ENCODE data around the gene ANKRD65.
A peak's percentile ranks its signal among the peaks of the same experiment; 100 is the strongest.
"Not testable (repeated sequence)": the region's sequence is repeated elsewhere in the genome, so short reads cannot be mapped to it uniquely, and the experiment has no call there.

ANKRD65 gene

DNA sequence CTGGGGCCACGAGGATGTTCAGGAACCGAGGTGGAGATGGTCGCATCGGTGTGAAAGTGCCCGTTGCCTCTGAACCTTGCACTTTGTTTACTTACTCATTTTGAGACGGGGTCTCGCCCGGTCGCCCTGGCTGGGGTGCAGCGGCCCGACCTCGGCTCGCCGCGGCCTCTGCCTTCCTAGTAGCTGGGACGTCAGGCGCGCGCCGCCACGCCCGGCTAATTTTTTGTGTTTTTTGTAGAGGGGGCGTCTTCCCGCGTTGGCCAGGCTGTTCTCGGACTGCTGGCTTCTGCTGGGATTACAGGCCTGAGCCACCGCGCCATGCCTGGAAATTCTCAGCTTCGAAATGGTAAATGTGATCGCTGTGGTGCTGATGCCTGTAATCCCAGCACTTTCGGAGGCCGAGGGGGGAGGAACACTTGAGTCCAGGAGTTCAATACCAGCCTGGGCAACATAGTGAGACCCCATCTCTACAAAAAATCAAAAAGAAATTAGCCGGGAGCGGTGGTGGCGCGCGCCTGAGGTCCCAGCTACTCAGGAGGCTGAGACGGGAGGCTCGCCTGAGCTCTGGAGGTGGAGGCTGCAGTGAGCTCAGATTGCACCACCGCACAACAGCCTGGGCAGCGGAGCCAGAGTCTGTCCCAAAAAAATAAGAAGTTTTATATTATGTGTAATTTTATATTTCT is 13.3 kb downstream of the ANKRD65 start:
- Histone ChIP-seq H3K4me1 (ENCODE audit: insufficient read depth, low read length) (peaks cover 22% of the 10 kb centered on the region), H3K9ac (ENCODE audit: low read depth, low read length) (peak overlapping the region; percentile 97), H3K27ac (ENCODE audit: low read depth, low read length) (peak overlapping the region; percentile 98), H3K27me3 (ENCODE audit: insufficient read depth, low read length) (no peaks in the 10 kb centered on the region), H3K9me3 (ENCODE audit: insufficient read depth, low read depth, low read length) (peaks cover 5% of the 10 kb centered on the region; the same call in 1 of the 2 replicates), H3K4me3 (ENCODE audit: low read length) (peak overlapping the region; percentile 96), H3K36me3 (ENCODE audit: insufficient read depth, low read length) (peaks cover 38% of the 10 kb centered on the region)
- 8% methylated on average over 41 of the region's 41 CpGs for WGBS

DNA sequence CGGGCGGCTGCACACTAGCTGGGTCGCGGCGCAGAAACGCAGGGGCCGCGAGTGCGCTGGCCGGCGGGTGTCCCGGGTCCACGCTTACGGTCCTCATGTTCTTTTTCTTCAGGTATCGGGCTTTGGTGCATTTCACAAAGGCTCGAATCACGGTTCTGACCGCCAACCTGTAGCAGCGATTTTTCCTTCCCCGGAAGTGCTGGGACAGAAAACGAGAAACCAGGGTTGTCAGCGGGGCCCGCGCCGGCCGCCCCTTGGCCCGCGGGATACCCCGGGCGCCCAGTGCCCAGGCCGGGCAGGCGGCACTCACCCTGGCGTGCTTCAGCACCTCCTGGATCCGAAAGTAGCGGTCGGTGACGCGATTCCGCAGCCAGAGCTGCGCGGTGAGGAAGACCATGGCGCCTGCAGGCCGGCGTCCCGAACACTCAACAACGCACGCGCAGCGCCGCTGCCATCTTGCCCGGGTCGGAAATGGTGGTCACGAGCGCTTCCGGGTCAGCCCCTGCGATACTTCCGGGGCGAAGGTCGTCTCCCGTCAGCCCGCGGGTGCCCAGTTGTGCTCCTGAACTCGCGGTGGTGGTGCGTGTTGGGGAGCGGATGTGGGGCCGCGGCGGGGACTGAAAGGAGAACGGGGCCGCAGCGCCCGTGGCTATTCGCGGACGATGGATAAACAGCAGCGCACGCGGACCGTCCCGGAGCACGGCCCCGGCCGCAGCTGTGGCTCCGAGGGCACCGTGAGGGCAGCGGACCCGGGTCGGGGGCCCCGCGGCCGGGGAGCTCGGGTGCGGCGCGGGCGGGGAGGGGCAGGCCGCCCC is 14.0 kb downstream of the ANKRD65 start, which contains the start of gene MRPL20:
Gene MRPL20, minus strand, starts transcription at position 473 of the 815 bp plus-strand sequence. Its CDS starts 76 bp downstream, at position 397.
- peak within 1 kb of the TSS; percentile 96 for H3K4me3 ChIP-seq (ENCODE audit: low read length)
- peaks cover 46% of the 10 kb centered on the region for H3K36me3 ChIP-seq (ENCODE audit: insufficient read depth, low read length)
- WGBS: under 1% methylated on average over 98 of the region's 98 CpGs
- peaks cover 22% of the 10 kb centered on the region for H3K4me1 ChIP-seq (ENCODE audit: insufficient read depth, low read length)
- peak within 1 kb of the TSS; percentile 98 for H3K27ac ChIP-seq (ENCODE audit: low read depth, low read length)
- no peaks in the 10 kb centered on the region for H3K27me3 ChIP-seq (ENCODE audit: insufficient read depth, low read length)
- H3K9me3 ChIP-seq (ENCODE audit: insufficient read depth, low read depth, low read length): peaks cover under 1% of the 10 kb centered on the region; the same call in 1 of the 2 replicates
- H3K9ac ChIP-seq (ENCODE audit: low read depth, low read length): peak within 1 kb of the TSS; percentile 97

DNA sequence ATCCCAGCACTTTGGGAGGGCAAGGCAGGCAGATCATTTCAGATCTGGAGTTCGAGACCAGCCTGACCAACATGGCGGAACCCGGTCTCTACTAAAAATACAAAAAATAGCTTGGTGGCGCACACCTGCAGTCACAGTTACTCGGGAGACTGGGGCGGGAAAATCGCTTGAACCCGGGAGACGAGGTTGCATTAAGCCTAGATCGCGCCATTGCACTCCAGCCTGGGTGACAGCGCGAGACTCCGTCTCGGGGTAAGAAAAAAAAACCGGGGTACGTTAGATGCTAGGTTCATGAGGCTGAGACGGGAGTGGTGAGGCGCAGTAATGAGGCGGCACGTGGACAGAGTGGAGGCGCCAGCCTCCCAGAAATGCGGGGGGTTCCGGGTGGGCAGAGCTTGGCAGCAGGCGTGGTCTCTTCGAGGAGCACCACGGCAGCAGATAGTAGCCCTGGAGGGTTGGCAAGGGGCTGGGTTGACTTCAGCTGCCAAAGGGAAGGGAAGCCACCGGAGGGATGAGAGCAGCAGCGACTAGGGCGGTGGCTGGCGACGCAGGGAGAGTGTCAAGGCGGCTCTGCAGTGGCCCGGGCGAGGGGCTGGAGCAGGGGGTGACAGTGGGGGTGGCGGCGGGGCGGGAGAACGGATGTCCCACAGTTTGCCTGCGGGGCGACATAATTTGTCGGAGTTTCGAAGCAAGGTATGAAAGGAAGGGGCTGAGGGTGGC is 14.8 kb downstream of the ANKRD65 start:
- Histone ChIP-seq H3K9ac (ENCODE audit: low read depth, low read length) (peak overlapping the region; percentile 97), H3K4me1 (ENCODE audit: insufficient read depth, low read length) (peaks cover 22% of the 10 kb centered on the region), H3K9me3 (ENCODE audit: insufficient read depth, low read depth, low read length) (no peaks in the 10 kb centered on the region), H3K27ac (ENCODE audit: low read depth, low read length) (peak overlapping the region; percentile 98), H3K27me3 (ENCODE audit: insufficient read depth, low read length) (no peaks in the 10 kb centered on the region), H3K36me3 (ENCODE audit: insufficient read depth, low read length) (peaks cover 53% of the 10 kb centered on the region), H3K4me3 (ENCODE audit: low read length) (peak overlapping the region; percentile 96)
- 50% methylated on average over 43 of the region's 43 CpGs for WGBS

DNA sequence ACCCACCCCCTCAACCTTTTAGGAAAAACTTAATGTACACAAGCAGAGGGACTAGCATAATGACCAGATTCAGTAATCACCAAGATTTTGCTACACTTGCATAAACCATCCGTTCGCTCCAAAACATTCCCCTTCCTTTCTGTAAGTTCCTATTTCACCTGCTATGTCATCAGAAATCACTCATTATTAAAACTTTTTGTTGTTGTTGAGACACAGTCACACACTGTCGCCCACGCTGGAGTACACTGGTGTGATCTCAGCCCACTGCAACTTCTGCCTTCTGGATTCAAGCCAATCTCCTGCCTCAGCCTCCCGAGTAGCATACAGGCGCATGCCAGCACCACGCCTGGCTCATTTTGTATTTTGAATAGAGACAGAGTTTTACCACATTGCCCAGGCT is 17.4 kb downstream of the ANKRD65 start:
- H3K27me3 ChIP-seq (ENCODE audit: insufficient read depth, low read length): no peaks in the 10 kb centered on the region
- no peaks in the 10 kb centered on the region for H3K9me3 ChIP-seq (ENCODE audit: insufficient read depth, low read depth, low read length)
- 95% methylated on average over 7 of the region's 7 CpGs for WGBS
- peaks cover 5% of the 10 kb centered on the region for H3K4me1 ChIP-seq (ENCODE audit: insufficient read depth, low read length)
- H3K27ac ChIP-seq (ENCODE audit: low read depth, low read length): no peak overlapping the region
- H3K9ac ChIP-seq (ENCODE audit: low read depth, low read length): no peak overlapping the region; the same call in 1 of the 2 replicates
- peaks cover 63% of the 10 kb centered on the region for H3K36me3 ChIP-seq (ENCODE audit: insufficient read depth, low read length)
- H3K4me3 ChIP-seq (ENCODE audit: low read length): no peak overlapping the region

DNA sequence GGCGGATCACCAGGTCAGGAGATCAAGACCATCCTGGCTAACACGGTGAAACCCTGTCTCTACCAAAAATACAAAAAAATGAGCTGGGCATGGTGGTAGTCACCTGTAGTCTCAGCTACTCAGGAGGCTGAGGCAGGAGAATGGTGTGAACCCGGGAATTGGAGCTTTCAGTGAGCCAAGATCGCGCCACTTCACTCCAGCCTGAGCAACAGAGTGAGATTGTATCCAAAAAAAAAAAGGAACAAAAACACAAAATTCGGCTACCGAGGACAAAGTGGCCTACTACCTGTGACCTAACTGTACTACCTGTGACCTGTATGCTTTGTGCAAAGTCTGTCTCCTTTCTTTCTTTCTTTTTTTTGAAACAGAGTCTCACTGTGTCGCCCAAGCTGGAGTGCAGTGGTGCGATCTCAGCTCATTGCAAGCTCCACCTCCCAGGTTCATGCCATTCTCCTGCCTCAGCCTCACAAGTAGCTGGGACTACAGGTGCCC is 18.1 kb downstream of the ANKRD65 start:
- not testable (repeated sequence) for H3K4me3 ChIP-seq (ENCODE audit: low read length); H3K27me3 ChIP-seq (ENCODE audit: insufficient read depth, low read length); H3K27ac ChIP-seq (ENCODE audit: low read depth, low read length); H3K9me3 ChIP-seq (ENCODE audit: insufficient read depth, low read depth, low read length); H3K9ac ChIP-seq (ENCODE audit: low read depth, low read length); H3K4me1 ChIP-seq (ENCODE audit: insufficient read depth, low read length)
- H3K36me3 ChIP-seq (ENCODE audit: insufficient read depth, low read length): peaks cover 61% of the 10 kb centered on the region
- 93% methylated on average over 9 of the region's 9 CpGs for WGBS

DNA sequence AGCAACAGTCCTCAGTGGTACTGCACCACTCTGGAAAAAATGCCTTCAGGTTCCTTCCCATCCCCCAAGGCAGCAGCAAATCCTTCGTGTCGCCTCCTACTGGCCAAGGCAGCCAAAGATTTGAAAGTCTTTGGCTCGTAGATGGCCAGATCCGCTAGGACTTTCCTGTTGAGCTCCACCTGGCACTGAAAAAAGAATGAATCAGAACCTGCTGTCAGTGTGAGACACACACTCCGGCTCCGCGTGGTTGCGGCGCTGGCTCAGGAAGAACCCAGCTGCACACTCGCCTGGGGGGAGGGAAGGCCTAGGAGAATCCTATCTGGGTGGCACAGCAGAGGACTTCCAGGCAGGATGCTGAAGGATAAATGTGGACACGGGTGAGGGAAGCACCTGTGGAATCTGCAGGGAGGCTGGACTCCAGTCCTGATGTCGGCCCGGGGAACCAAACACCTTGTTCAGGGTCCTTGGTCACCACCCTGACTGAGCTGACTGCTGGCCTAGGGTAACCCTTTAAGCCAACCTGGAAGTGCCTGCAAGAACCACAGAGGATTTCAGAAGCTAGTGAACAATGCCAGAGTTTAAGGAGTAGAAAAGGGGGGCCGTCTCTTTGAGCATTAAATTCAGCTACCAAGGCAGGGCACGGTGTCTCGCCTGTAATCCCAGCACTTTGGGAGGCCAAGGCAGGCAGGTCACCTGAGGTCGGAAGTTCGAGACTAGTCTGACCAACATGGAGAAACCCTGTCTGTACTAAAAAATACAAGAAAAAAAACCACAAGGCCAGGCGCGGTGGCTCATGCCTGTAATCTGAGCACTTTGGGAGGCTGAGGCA is 18.8 kb downstream of the ANKRD65 start:
- Histone ChIP-seq H3K4me3 (ENCODE audit: low read length) (no peak overlapping the region), H3K4me1 (ENCODE audit: insufficient read depth, low read length) (peaks cover 9% of the 10 kb centered on the region), H3K9me3 (ENCODE audit: insufficient read depth, low read depth, low read length) (no peaks in the 10 kb centered on the region), H3K27me3 (ENCODE audit: insufficient read depth, low read length) (no peaks in the 10 kb centered on the region), H3K9ac (ENCODE audit: low read depth, low read length) (no peak overlapping the region), H3K27ac (ENCODE audit: low read depth, low read length) (peak overlapping the region; percentile 39; the same call in 1 of the 2 replicates), H3K36me3 (ENCODE audit: insufficient read depth, low read length) (peaks cover 68% of the 10 kb centered on the region)
- WGBS: 83% methylated on average over 20 of the region's 20 CpGs

DNA sequence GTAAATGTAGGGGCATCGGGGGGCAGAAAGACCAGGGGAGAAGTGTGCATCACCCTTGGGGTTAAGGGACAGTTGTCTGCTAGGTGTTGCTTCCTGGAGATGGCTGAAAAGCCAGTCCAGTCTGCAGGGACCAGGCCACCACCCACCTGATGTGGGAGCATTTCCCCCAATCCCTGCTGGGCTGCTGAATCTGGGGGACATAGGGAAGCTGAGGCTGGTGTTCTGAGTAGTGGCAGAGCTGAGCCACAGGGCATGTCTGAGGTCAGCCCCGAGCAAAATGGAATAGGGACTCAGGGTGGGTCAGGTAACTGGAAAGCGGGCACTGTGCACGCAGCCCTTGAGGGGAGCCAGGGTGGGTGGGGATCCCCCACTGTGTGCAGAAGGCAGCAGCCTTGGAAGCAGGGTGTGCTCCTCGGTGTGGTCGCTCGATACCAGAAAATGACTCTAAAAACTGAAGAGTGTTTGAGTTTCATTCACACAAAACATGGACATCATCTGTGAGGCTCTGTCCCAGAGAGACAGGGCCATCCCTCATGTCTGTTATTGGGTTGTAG is 19.5 kb downstream of the ANKRD65 start:
- Histone ChIP-seq H3K36me3 (ENCODE audit: insufficient read depth, low read length) (peaks cover 73% of the 10 kb centered on the region), H3K9ac (ENCODE audit: low read depth, low read length) (no peak overlapping the region), H3K4me3 (ENCODE audit: low read length) (no peak overlapping the region), H3K27ac (ENCODE audit: low read depth, low read length) (no peak overlapping the region; the same call in 1 of the 2 replicates), H3K27me3 (ENCODE audit: insufficient read depth, low read length) (no peaks in the 10 kb centered on the region), H3K9me3 (ENCODE audit: insufficient read depth, low read depth, low read length) (no peaks in the 10 kb centered on the region), H3K4me1 (ENCODE audit: insufficient read depth, low read length) (peaks cover 9% of the 10 kb centered on the region)
- 91% methylated on average over 7 of the region's 7 CpGs for WGBS

DNA sequence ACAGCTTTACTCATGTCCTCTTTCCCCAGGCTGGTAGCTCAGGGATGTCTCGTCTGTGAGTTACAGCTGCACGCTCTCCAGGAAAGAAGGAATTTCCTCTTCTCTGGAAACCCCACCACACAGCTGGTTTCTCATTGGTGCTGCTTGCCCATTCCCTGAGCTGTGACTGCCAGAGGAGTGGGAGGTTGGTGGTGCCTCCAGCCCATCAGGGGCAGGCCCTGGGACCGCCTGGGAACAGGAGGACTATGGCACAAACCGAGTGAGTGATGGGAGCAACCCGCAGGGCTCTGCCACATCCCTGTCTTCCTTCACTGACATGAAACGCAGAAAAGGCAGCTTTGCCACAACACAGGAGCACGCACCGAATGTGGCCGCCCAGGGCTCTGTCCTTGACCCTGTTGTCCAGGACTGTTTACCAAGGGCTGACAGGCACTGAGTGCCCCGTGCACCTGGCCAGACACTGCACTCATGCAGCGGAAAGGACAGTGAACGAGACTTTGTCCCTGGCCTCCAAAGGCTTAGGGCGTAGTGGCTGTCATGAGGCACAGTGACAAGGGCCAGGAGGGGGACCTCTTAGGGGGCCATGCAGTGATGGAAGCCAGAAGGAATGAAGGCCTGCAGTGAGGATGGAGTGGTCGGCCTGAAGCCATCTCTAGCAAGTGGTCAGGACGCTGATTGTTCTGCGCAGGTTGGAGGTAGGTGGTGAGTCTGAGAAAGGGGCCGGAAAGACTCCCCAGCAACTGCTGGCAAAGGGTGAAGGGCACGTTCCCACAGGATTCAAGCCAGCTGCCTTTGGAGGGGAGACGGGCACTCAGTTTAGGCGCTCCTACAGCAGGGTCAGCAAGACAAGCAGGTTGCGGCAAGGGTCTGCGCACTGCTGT is 20.3 kb downstream of the ANKRD65 start:
- Histone ChIP-seq H3K9me3 (ENCODE audit: insufficient read depth, low read depth, low read length) (no peaks in the 10 kb centered on the region), H3K4me1 (ENCODE audit: insufficient read depth, low read length) (peaks cover 9% of the 10 kb centered on the region), H3K27ac (ENCODE audit: low read depth, low read length) (no peak overlapping the region; the same call in 1 of the 2 replicates), H3K4me3 (ENCODE audit: low read length) (peak overlapping the region; percentile 99), H3K27me3 (ENCODE audit: insufficient read depth, low read length) (no peaks in the 10 kb centered on the region), H3K36me3 (ENCODE audit: insufficient read depth, low read length) (peaks cover 74% of the 10 kb centered on the region), H3K9ac (ENCODE audit: low read depth, low read length) (peak overlapping the region; percentile 98)
- WGBS: 94% methylated on average over 22 of the region's 22 CpGs

DNA sequence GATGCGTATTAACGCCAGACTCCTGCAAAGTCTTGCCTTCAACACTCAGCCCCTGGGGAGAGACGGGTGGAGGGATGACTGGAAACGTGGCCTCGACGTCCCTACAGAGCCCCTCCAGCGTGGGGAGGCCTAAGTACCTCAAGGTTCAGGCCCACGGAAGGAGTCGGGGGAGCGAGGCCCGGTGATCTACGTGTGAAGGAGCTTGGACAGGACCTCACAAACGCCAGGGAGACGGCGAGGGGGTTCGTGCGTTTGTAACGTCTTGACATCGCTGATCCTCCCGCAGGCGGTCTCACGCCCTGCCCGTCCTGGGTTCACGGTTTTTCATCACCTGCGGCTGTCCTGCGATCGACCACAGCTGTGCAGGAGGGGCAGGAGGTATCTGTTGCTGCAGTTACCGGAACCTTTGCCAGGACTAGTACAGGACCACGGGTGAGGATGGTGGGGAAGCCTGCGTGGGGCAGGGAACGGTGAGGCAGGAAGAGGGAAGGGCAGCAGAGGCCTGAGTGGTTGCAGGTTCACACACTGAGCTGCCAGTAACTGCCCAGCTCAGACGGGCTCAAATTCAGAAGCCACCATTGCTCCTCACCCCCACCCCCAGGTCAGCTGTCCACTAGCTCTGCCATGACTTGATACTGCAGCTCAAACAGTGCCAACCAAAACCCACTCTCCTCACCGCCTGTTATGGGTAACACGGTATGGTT is 21.1 kb downstream of the ANKRD65 start:
- WGBS: 10% methylated on average over 34 of the region's 34 CpGs
- Histone ChIP-seq H3K27me3 (ENCODE audit: insufficient read depth, low read length) (no peaks in the 10 kb centered on the region), H3K9ac (ENCODE audit: low read depth, low read length) (peak overlapping the region; percentile 98), H3K36me3 (ENCODE audit: insufficient read depth, low read length) (peaks cover 74% of the 10 kb centered on the region), H3K4me3 (ENCODE audit: low read length) (peak overlapping the region; percentile 99), H3K27ac (ENCODE audit: low read depth, low read length) (peak overlapping the region; percentile 90), H3K4me1 (ENCODE audit: insufficient read depth, low read length) (peaks cover 9% of the 10 kb centered on the region), H3K9me3 (ENCODE audit: insufficient read depth, low read depth, low read length) (no peaks in the 10 kb centered on the region)

Data from HUES64 (cell line).